HG03442 (cell line): ENCODE results near the gene CHMP4A.

ENCODE experiments used
- ATAC-seq: cut with Tn5 transposase; IDR thresholded peaks from one replicate; pipeline ENCODE4 v1.9.1; 2021; ENCODE audit warnings: mild to moderate bottlenecking, moderate library complexity; ENCODE audit not compliant: unreplicated experiment

The CHMP4A gene

GRCh38 chr14:24196071-24197055 lies 16.9 kb downstream of the CHMP4A start:
- ATAC-seq = peak; percentile 20

- ATAC-seq = peak; percentile 86
Measured at GRCh38 chr14:24195186-24196070, 17.9 kb downstream of the CHMP4A start, which contains the start of gene TM9SF1. TM9SF1 (minus strand) TSS chr14:24195441; CDS start chr14:24195019, 422 bp downstream.

GRCh38 chr14:24194873-24195185 lies 18.5 kb downstream of the CHMP4A start:
- ATAC-seq = no peak

GRCh38 chr14:24194186-24194872 lies 19.0 kb downstream of the CHMP4A start:
- ATAC-seq = no peak

GRCh38 chr14:24192933-24193332 lies 20.4 kb downstream of the CHMP4A start:
- no peak for ATAC-seq

GRCh38 chr14:24190416-24190815 lies 22.9 kb downstream of the CHMP4A start:
- ATAC-seq = no peak

GRCh38 chr14:24189460-24189859 lies 23.8 kb downstream of the CHMP4A start:
- no peak for ATAC-seq

- no peak for ATAC-seq
Measured at GRCh38 chr14:24189059-24189375, 24.3 kb downstream of the CHMP4A start.

- ATAC-seq = peak; percentile 94
Measured at GRCh38 chr14:24188251-24189058, 24.8 kb downstream of the CHMP4A start, which contains the start of gene IPO4. IPO4 (minus strand) TSS chr14:24188816; CDS start chr14:24188787, 29 bp downstream.

GRCh38 chr14:24187539-24187915 lies 25.8 kb downstream of the CHMP4A start:
- ATAC-seq = no peak

- ATAC-seq = no peak
Measured at GRCh38 chr14:24186831-24187538, 26.3 kb downstream of the CHMP4A start.

GRCh38 chr14:24185741-24186140 lies 27.5 kb downstream of the CHMP4A start:
- no peak for ATAC-seq

- no peak for ATAC-seq
Measured at GRCh38 chr14:24185026-24185425, 28.3 kb downstream of the CHMP4A start.

GRCh38 chr14:24184104-24184970 lies 29.0 kb downstream of the CHMP4A start:
- no peak for ATAC-seq

GRCh38 chr14:24183014-24183481 lies 30.2 kb downstream of the CHMP4A start:
- ATAC-seq = no peak

GRCh38 chr14:24182110-24182882 lies 31.0 kb downstream of the CHMP4A start:
- no peak for ATAC-seq

- ATAC-seq = no peak
Measured at GRCh38 chr14:24181371-24182077, 31.8 kb downstream of the CHMP4A start.
